ENCODE results near the gene CDC42BPG. TPM values are rescaled to one million over a fixed set of nuclear protein-coding genes. Genes with fewer than 3 reads are reported as not detected.

Gene CDC42BPG
- total RNA-seq, 2 donors from 2014 or later, result 0.37 to 0.71 TPM

- Mint-ChIP-seq H3K9me3 (no peaks in the 10 kb centered on the region), H3K4me1 (peaks cover 12% of the 10 kb centered on the region), H3K27me3 (no peaks in the 10 kb centered on the region)
Observed at GRCh38 chr11:64809781-64810241, 34.6 kb downstream of the CDC42BPG start.

GRCh38 chr11:64805481-64805880 is 39.0 kb downstream of the CDC42BPG start:
- H3K4me1 Mint-ChIP-seq, result peaks cover 17% of the 10 kb centered on the region
- no peak overlapping the region for H3K4me3 Mint-ChIP-seq
- H3K36me3 Mint-ChIP-seq (ENCODE audit: low read depth), result peaks cover 30% of the 10 kb centered on the region
- H3K27ac Mint-ChIP-seq, result no peak overlapping the region
- no peaks in the 10 kb centered on the region for H3K27me3 Mint-ChIP-seq
- no peak for ATAC-seq (replicated peaks)
- no peaks in the 10 kb centered on the region for H3K9me3 Mint-ChIP-seq

More at GRCh38 chr11:64809781-64810241, 34.6 kb downstream of the CDC42BPG start:
- peak overlapping the region; percentile 94 for H3K4me3 Mint-ChIP-seq
- ATAC-seq (replicated peaks), result peak; percentile 46
- peak overlapping the region; percentile 94 for H3K27ac Mint-ChIP-seq
- peaks cover 12% of the 10 kb centered on the region for H3K36me3 Mint-ChIP-seq (ENCODE audit: low read depth)

- Mint-ChIP-seq H3K36me3 (ENCODE audit: low read depth) (peaks cover 36% of the 10 kb centered on the region), H3K4me1 (peaks cover 16% of the 10 kb centered on the region), H3K27ac (no peak overlapping the region), H3K27me3 (no peaks in the 10 kb centered on the region), H3K4me3 (peak overlapping the region; percentile 88), H3K9me3 (no peaks in the 10 kb centered on the region)
- ATAC-seq (replicated peaks), result no peak
Observed at GRCh38 chr11:64804346-64805210, 39.9 kb downstream of the CDC42BPG start.

- H3K9me3 Mint-ChIP-seq, result no peaks in the 10 kb centered on the region
- peak; percentile 19 for ATAC-seq (replicated peaks)
- peak overlapping the region; percentile 88 for H3K4me3 Mint-ChIP-seq
- H3K36me3 Mint-ChIP-seq (ENCODE audit: low read depth), result peaks cover 42% of the 10 kb centered on the region
- H3K27ac Mint-ChIP-seq, result peak overlapping the region; percentile 96
- peaks cover 12% of the 10 kb centered on the region for H3K4me1 Mint-ChIP-seq
- H3K27me3 Mint-ChIP-seq, result no peaks in the 10 kb centered on the region
Observed at GRCh38 chr11:64803846-64804345, 40.6 kb downstream of the CDC42BPG start.

GRCh38 chr11:64803158-64803845 is 41.2 kb downstream of the CDC42BPG start, which contains the start of gene MAP4K2:
Gene MAP4K2, minus strand, starts transcription at chr11:64803214. Its CDS starts 65 bp downstream, at chr11:64803149.
- ATAC-seq (replicated peaks), result peak; percentile 92
- no peaks in the 10 kb centered on the region for H3K27me3 Mint-ChIP-seq
- peaks cover 15% of the 10 kb centered on the region for H3K4me1 Mint-ChIP-seq
- H3K4me3 Mint-ChIP-seq, result peak within 1 kb of the TSS; percentile 88
- peaks cover 48% of the 10 kb centered on the region for H3K36me3 Mint-ChIP-seq (ENCODE audit: low read depth)
- H3K9me3 Mint-ChIP-seq, result no peaks in the 10 kb centered on the region
- H3K27ac Mint-ChIP-seq, result peak within 1 kb of the TSS; percentile 96

- H3K4me3 Mint-ChIP-seq, result peak overlapping the region; percentile 88
- ATAC-seq (replicated peaks), result peak; percentile 53
- H3K27ac Mint-ChIP-seq, result peak overlapping the region; percentile 61
- no peaks in the 10 kb centered on the region for H3K27me3 Mint-ChIP-seq
- no peaks in the 10 kb centered on the region for H3K9me3 Mint-ChIP-seq
- peaks cover 56% of the 10 kb centered on the region for H3K36me3 Mint-ChIP-seq (ENCODE audit: low read depth)
- peaks cover 11% of the 10 kb centered on the region for H3K4me1 Mint-ChIP-seq
Observed at GRCh38 chr11:64802370-64803157, 41.9 kb downstream of the CDC42BPG start.

GRCh38 chr11:64801561-64802369 is 42.7 kb downstream of the CDC42BPG start:
- no peaks in the 10 kb centered on the region for H3K9me3 Mint-ChIP-seq
- no peak for ATAC-seq (replicated peaks)
- H3K4me3 Mint-ChIP-seq, result peak overlapping the region; percentile 88
- H3K27ac Mint-ChIP-seq, result peak overlapping the region; percentile 61
- H3K27me3 Mint-ChIP-seq, result no peaks in the 10 kb centered on the region
- H3K4me1 Mint-ChIP-seq, result peaks cover 11% of the 10 kb centered on the region
- H3K36me3 Mint-ChIP-seq (ENCODE audit: low read depth), result peaks cover 52% of the 10 kb centered on the region

- Mint-ChIP-seq H3K27me3 (no peaks in the 10 kb centered on the region), H3K4me3 (peak overlapping the region; percentile 88), H3K4me1 (peaks cover 11% of the 10 kb centered on the region), H3K27ac (peak overlapping the region; percentile 61), H3K36me3 (ENCODE audit: low read depth) (peaks cover 52% of the 10 kb centered on the region), H3K9me3 (no peaks in the 10 kb centered on the region)
- no peak for ATAC-seq (replicated peaks)
Observed at GRCh38 chr11:64801158-64801464, 43.3 kb downstream of the CDC42BPG start.

GRCh38 chr11:64800303-64801157 is 43.9 kb downstream of the CDC42BPG start:
- peaks cover 11% of the 10 kb centered on the region for H3K4me1 Mint-ChIP-seq
- peak overlapping the region; percentile 88 for H3K4me3 Mint-ChIP-seq
- ATAC-seq (replicated peaks), result no peak
- no peak overlapping the region for H3K27ac Mint-ChIP-seq
- H3K36me3 Mint-ChIP-seq (ENCODE audit: low read depth), result peaks cover 58% of the 10 kb centered on the region
- no peaks in the 10 kb centered on the region for H3K27me3 Mint-ChIP-seq
- no peaks in the 10 kb centered on the region for H3K9me3 Mint-ChIP-seq

GRCh38 chr11:64799623-64800302 is 44.7 kb downstream of the CDC42BPG start:
- Mint-ChIP-seq H3K27me3 (no peaks in the 10 kb centered on the region), H3K36me3 (ENCODE audit: low read depth) (peaks cover 66% of the 10 kb centered on the region), H3K9me3 (no peaks in the 10 kb centered on the region), H3K4me3 (no peak overlapping the region), H3K4me1 (peaks cover 13% of the 10 kb centered on the region), H3K27ac (no peak overlapping the region)
- no peak for ATAC-seq (replicated peaks)

GRCh38 chr11:64799256-64799622 is 45.2 kb downstream of the CDC42BPG start:
- H3K36me3 Mint-ChIP-seq (ENCODE audit: low read depth), result peaks cover 71% of the 10 kb centered on the region
- peaks cover 18% of the 10 kb centered on the region for H3K4me1 Mint-ChIP-seq
- H3K4me3 Mint-ChIP-seq, result no peak overlapping the region
- no peaks in the 10 kb centered on the region for H3K27me3 Mint-ChIP-seq
- no peak for ATAC-seq (replicated peaks)
- H3K27ac Mint-ChIP-seq, result no peak overlapping the region
- no peaks in the 10 kb centered on the region for H3K9me3 Mint-ChIP-seq

- H3K27me3 Mint-ChIP-seq, result no peaks in the 10 kb centered on the region
- ATAC-seq (replicated peaks), result no peak
- peaks cover 76% of the 10 kb centered on the region for H3K36me3 Mint-ChIP-seq (ENCODE audit: low read depth)
- H3K9me3 Mint-ChIP-seq, result no peaks in the 10 kb centered on the region
- no peak overlapping the region for H3K27ac Mint-ChIP-seq
- no peak overlapping the region for H3K4me3 Mint-ChIP-seq
- H3K4me1 Mint-ChIP-seq, result peaks cover 12% of the 10 kb centered on the region
Observed at GRCh38 chr11:64796757-64797541, 47.5 kb downstream of the CDC42BPG start.
